ENCODE measurements around the gene C13orf46.

C13orf46 gene

GRCh38 chr13:113943821-113944565 lies 29.9 kb downstream of the C13orf46 start:
- no peak for DNase-seq (ENCODE audit: low read depth)
- no peak overlapping the region for H3K4me3 ChIP-seq (ENCODE audit: low read depth, low read length)
- no peak for TF ChIP-seq CTCF (IDR thresholded peaks at IDR 0.05; ENCODE audit: control insufficient read depth, extremely low read depth, insufficient read depth)

- DNase-seq (ENCODE audit: low read depth): no peak
- TF ChIP-seq CTCF (IDR thresholded peaks at IDR 0.05; ENCODE audit: control insufficient read depth, extremely low read depth, insufficient read depth): no peak
- no peak overlapping the region for H3K4me3 ChIP-seq (ENCODE audit: low read depth, low read length)
Measured at GRCh38 chr13:113942591-113943103, 31.2 kb downstream of the C13orf46 start.

GRCh38 chr13:113941571-113942191 lies 32.2 kb downstream of the C13orf46 start:
- TF ChIP-seq CTCF (IDR thresholded peaks at IDR 0.05; ENCODE audit: control insufficient read depth, extremely low read depth, insufficient read depth): no peak
- no peak for DNase-seq (ENCODE audit: low read depth)
- H3K4me3 ChIP-seq (ENCODE audit: low read depth, low read length): no peak overlapping the region

- TF ChIP-seq CTCF (IDR thresholded peaks at IDR 0.05; ENCODE audit: control insufficient read depth, extremely low read depth, insufficient read depth): no peak
- no peak for DNase-seq (ENCODE audit: low read depth)
- H3K4me3 ChIP-seq (ENCODE audit: low read depth, low read length): no peak overlapping the region
Measured at GRCh38 chr13:113939944-113940297, 34.0 kb downstream of the C13orf46 start.

GRCh38 chr13:113939129-113939943 lies 34.5 kb downstream of the C13orf46 start:
- no peak overlapping the region for H3K4me3 ChIP-seq (ENCODE audit: low read depth, low read length)
- TF ChIP-seq CTCF (IDR thresholded peaks at IDR 0.05; ENCODE audit: control insufficient read depth, extremely low read depth, insufficient read depth): no peak
- DNase-seq (ENCODE audit: low read depth): no peak

GRCh38 chr13:113938716-113939115 lies 35.2 kb downstream of the C13orf46 start:
- H3K4me3 ChIP-seq (ENCODE audit: low read depth, low read length): no peak overlapping the region
- no peak for TF ChIP-seq CTCF (IDR thresholded peaks at IDR 0.05; ENCODE audit: control insufficient read depth, extremely low read depth, insufficient read depth)
- no peak for DNase-seq (ENCODE audit: low read depth)

Data from LNCaP clone FGC (cell line).